ENCODE measurements around the gene RHOD.

The RHOD gene

DNA sequence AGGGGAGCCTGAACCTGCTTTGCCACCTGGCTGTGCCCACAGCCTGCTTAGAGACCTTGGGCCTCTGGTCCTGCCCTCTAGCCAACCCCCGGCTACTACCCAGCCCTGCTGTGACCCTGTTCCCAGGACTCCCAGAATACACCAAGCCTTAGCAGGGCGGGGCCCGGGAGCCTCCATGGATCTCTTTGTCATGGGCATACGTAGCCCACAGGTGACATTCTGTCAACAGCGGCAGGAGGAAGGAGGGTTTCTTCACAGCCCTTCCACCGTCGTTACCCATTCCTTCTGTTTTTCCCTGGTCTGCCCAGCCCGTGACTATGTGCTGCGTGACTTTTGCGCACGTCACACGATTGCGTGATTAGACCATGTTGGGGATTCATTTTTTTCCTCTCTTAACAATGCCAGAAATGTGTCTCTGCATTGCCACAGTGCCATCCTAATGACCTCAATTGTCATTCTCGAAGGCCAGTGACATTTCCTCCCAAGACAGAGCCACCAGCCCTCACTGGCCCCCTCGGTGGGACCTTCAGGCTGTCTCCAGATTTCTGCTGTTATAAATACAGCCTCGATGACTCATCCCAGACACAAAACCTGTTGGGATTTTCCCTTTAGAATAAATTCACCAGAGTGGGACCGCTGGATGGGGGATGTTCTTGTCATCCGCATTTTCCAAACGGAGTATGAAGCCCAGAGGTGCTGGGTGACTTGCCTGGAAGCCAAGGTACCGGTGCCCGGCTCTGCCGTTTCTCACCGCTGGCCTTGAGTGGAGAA lies 24.7 kb upstream of the RHOD start:
- Histone ChIP-seq H3K36me3 (ENCODE audit: control insufficient read depth, insufficient read depth, low read length) (no peaks in the 10 kb centered on the region), H3K9ac (ENCODE audit: low read depth, low read length) (no peak overlapping the region), H3K27ac (ENCODE audit: low read depth, low read length) (no peak overlapping the region), H3K27me3 (ENCODE audit: control insufficient read depth, insufficient read depth, low read length) (no peaks in the 10 kb centered on the region), H3K4me3 (ENCODE audit: low read depth, low read length) (no peak overlapping the region), H3K4me1 (ENCODE audit: control insufficient read depth, insufficient read depth, low read length) (peaks cover 19% of the 10 kb centered on the region), H3K9me3 (ENCODE audit: control insufficient read depth, insufficient read depth, low read length) (no peaks in the 10 kb centered on the region)

- H3K4me1 ChIP-seq (ENCODE audit: control insufficient read depth, insufficient read depth, low read length), result peaks cover 19% of the 10 kb centered on the region
- no peak overlapping the region for H3K27ac ChIP-seq (ENCODE audit: low read depth, low read length)
- no peaks in the 10 kb centered on the region for H3K36me3 ChIP-seq (ENCODE audit: control insufficient read depth, insufficient read depth, low read length)
- no peaks in the 10 kb centered on the region for H3K9me3 ChIP-seq (ENCODE audit: control insufficient read depth, insufficient read depth, low read length)
- no peak overlapping the region for H3K9ac ChIP-seq (ENCODE audit: low read depth, low read length)
- no peaks in the 10 kb centered on the region for H3K27me3 ChIP-seq (ENCODE audit: control insufficient read depth, insufficient read depth, low read length)
- no peak overlapping the region for H3K4me3 ChIP-seq (ENCODE audit: low read depth, low read length)
These were observed 23.7 kb upstream of the RHOD start for GRCh38 chr11:67032830-67033551.

GRCh38 chr11:67033661-67034166 lies 22.9 kb upstream of the RHOD start:
- H3K36me3 ChIP-seq (ENCODE audit: control insufficient read depth, insufficient read depth, low read length), result no peaks in the 10 kb centered on the region
- no peak overlapping the region for H3K27ac ChIP-seq (ENCODE audit: low read depth, low read length)
- no peaks in the 10 kb centered on the region for H3K27me3 ChIP-seq (ENCODE audit: control insufficient read depth, insufficient read depth, low read length)
- H3K4me3 ChIP-seq (ENCODE audit: low read depth, low read length), result no peak overlapping the region
- no peaks in the 10 kb centered on the region for H3K9me3 ChIP-seq (ENCODE audit: control insufficient read depth, insufficient read depth, low read length)
- H3K9ac ChIP-seq (ENCODE audit: low read depth, low read length), result no peak overlapping the region
- H3K4me1 ChIP-seq (ENCODE audit: control insufficient read depth, insufficient read depth, low read length), result peaks cover 15% of the 10 kb centered on the region

GRCh38 chr11:67034350-67034749 lies 22.3 kb upstream of the RHOD start:
- H3K27ac ChIP-seq (ENCODE audit: low read depth, low read length), result no peak overlapping the region
- no peaks in the 10 kb centered on the region for H3K9me3 ChIP-seq (ENCODE audit: control insufficient read depth, insufficient read depth, low read length)
- H3K4me3 ChIP-seq (ENCODE audit: low read depth, low read length), result no peak overlapping the region
- H3K36me3 ChIP-seq (ENCODE audit: control insufficient read depth, insufficient read depth, low read length), result no peaks in the 10 kb centered on the region
- H3K27me3 ChIP-seq (ENCODE audit: control insufficient read depth, insufficient read depth, low read length), result no peaks in the 10 kb centered on the region
- no peak overlapping the region for H3K9ac ChIP-seq (ENCODE audit: low read depth, low read length)
- H3K4me1 ChIP-seq (ENCODE audit: control insufficient read depth, insufficient read depth, low read length), result peaks cover 15% of the 10 kb centered on the region

GRCh38 chr11:67040147-67040546 lies 16.5 kb upstream of the RHOD start:
- no peaks in the 10 kb centered on the region for H3K36me3 ChIP-seq (ENCODE audit: control insufficient read depth, insufficient read depth, low read length)
- no peaks in the 10 kb centered on the region for H3K27me3 ChIP-seq (ENCODE audit: control insufficient read depth, insufficient read depth, low read length)
- H3K4me3 ChIP-seq (ENCODE audit: low read depth, low read length), result no peak overlapping the region
- no peaks in the 10 kb centered on the region for H3K9me3 ChIP-seq (ENCODE audit: control insufficient read depth, insufficient read depth, low read length)
- H3K27ac ChIP-seq (ENCODE audit: low read depth, low read length), result no peak overlapping the region
- H3K4me1 ChIP-seq (ENCODE audit: control insufficient read depth, insufficient read depth, low read length), result no peaks in the 10 kb centered on the region
- H3K9ac ChIP-seq (ENCODE audit: low read depth, low read length), result no peak overlapping the region

GRCh38 chr11:67041602-67042001 lies 15.0 kb upstream of the RHOD start:
- H3K4me1 ChIP-seq (ENCODE audit: control insufficient read depth, insufficient read depth, low read length), result no peaks in the 10 kb centered on the region

GRCh38 chr11:67043572-67044349 lies 12.9 kb upstream of the RHOD start:
- Histone ChIP-seq H3K4me3 (ENCODE audit: low read depth, low read length) (no peak overlapping the region), H3K9me3 (ENCODE audit: control insufficient read depth, insufficient read depth, low read length) (no peaks in the 10 kb centered on the region), H3K9ac (ENCODE audit: low read depth, low read length) (no peak overlapping the region), H3K27me3 (ENCODE audit: control insufficient read depth, insufficient read depth, low read length) (no peaks in the 10 kb centered on the region), H3K36me3 (ENCODE audit: control insufficient read depth, insufficient read depth, low read length) (no peaks in the 10 kb centered on the region), H3K27ac (ENCODE audit: low read depth, low read length) (no peak overlapping the region), H3K4me1 (ENCODE audit: control insufficient read depth, insufficient read depth, low read length) (no peaks in the 10 kb centered on the region)

More at GRCh38 chr11:67041602-67042001, 15.0 kb upstream of the RHOD start:
- H3K36me3 ChIP-seq (ENCODE audit: control insufficient read depth, insufficient read depth, low read length), result no peaks in the 10 kb centered on the region
- no peaks in the 10 kb centered on the region for H3K9me3 ChIP-seq (ENCODE audit: control insufficient read depth, insufficient read depth, low read length)
- no peaks in the 10 kb centered on the region for H3K27me3 ChIP-seq (ENCODE audit: control insufficient read depth, insufficient read depth, low read length)
- no peak overlapping the region for H3K27ac ChIP-seq (ENCODE audit: low read depth, low read length)
- H3K9ac ChIP-seq (ENCODE audit: low read depth, low read length), result no peak overlapping the region
- H3K4me3 ChIP-seq (ENCODE audit: low read depth, low read length), result no peak overlapping the region

- Histone ChIP-seq H3K27ac (ENCODE audit: low read depth, low read length) (no peak overlapping the region), H3K9ac (ENCODE audit: low read depth, low read length) (no peak overlapping the region)
These were observed 12.2 kb upstream of the RHOD start for GRCh38 chr11:67044496-67044895.

GRCh38 chr11:67045314-67045713 lies 11.3 kb upstream of the RHOD start:
- no peaks in the 10 kb centered on the region for H3K27me3 ChIP-seq (ENCODE audit: control insufficient read depth, insufficient read depth, low read length)
- no peak overlapping the region for H3K9ac ChIP-seq (ENCODE audit: low read depth, low read length)
- H3K4me3 ChIP-seq (ENCODE audit: low read depth, low read length), result no peak overlapping the region
- H3K27ac ChIP-seq (ENCODE audit: low read depth, low read length), result no peak overlapping the region
- H3K9me3 ChIP-seq (ENCODE audit: control insufficient read depth, insufficient read depth, low read length), result no peaks in the 10 kb centered on the region
- no peaks in the 10 kb centered on the region for H3K36me3 ChIP-seq (ENCODE audit: control insufficient read depth, insufficient read depth, low read length)
- no peaks in the 10 kb centered on the region for H3K4me1 ChIP-seq (ENCODE audit: control insufficient read depth, insufficient read depth, low read length)

More at GRCh38 chr11:67044496-67044895, 12.2 kb upstream of the RHOD start:
- Histone ChIP-seq H3K9me3 (ENCODE audit: control insufficient read depth, insufficient read depth, low read length) (no peaks in the 10 kb centered on the region), H3K36me3 (ENCODE audit: control insufficient read depth, insufficient read depth, low read length) (no peaks in the 10 kb centered on the region), H3K27me3 (ENCODE audit: control insufficient read depth, insufficient read depth, low read length) (no peaks in the 10 kb centered on the region), H3K4me3 (ENCODE audit: low read depth, low read length) (no peak overlapping the region), H3K4me1 (ENCODE audit: control insufficient read depth, insufficient read depth, low read length) (no peaks in the 10 kb centered on the region)

GRCh38 chr11:67048515-67049130 lies 8.0 kb upstream of the RHOD start:
- no peaks in the 10 kb centered on the region for H3K27me3 ChIP-seq (ENCODE audit: control insufficient read depth, insufficient read depth, low read length)
- H3K4me1 ChIP-seq (ENCODE audit: control insufficient read depth, insufficient read depth, low read length), result no peaks in the 10 kb centered on the region
- H3K9me3 ChIP-seq (ENCODE audit: control insufficient read depth, insufficient read depth, low read length), result no peaks in the 10 kb centered on the region
- H3K4me3 ChIP-seq (ENCODE audit: low read depth, low read length), result no peak overlapping the region
- no peak overlapping the region for H3K27ac ChIP-seq (ENCODE audit: low read depth, low read length)
- no peak overlapping the region for H3K9ac ChIP-seq (ENCODE audit: low read depth, low read length)
- H3K36me3 ChIP-seq (ENCODE audit: control insufficient read depth, insufficient read depth, low read length), result no peaks in the 10 kb centered on the region
